GM21576 (cell line): ENCODE data around the gene CLCF1.
A peak's percentile ranks its signal among the peaks of the same experiment; 100 is the strongest.

Source experiments
- ATAC-seq: cut with Tn5 transposase; IDR thresholded peaks from one replicate; pipeline ENCODE4 v1.9.1; 2021; ENCODE audit warnings: mild to moderate bottlenecking, moderate library complexity; ENCODE audit not compliant: unreplicated experiment

The CLCF1 gene

DNA sequence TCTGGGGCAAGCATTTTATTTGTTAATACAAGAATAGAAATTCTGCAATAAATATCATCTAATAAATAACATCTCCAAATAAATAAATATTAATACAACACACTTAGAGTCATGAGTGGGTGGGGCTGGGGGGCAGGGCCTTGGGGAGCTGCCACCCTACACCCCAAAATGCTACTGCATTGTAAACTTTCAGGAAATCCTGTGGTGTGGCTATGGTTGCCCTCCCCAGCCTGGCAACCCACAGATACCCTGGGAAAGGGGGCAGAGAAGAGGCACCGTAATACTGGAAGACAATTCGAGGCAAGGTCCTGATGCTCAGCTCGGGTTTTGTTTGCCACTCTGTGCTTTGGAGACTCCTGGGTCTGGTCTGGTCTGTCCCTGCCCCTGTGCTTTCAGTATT, 9.2 kb downstream of the CLCF1 start:
- ATAC-seq = no peak

GRCh38 chr11:67357831-67358670, 15.3 kb downstream of the CLCF1 start:
- no peak for ATAC-seq

DNA sequence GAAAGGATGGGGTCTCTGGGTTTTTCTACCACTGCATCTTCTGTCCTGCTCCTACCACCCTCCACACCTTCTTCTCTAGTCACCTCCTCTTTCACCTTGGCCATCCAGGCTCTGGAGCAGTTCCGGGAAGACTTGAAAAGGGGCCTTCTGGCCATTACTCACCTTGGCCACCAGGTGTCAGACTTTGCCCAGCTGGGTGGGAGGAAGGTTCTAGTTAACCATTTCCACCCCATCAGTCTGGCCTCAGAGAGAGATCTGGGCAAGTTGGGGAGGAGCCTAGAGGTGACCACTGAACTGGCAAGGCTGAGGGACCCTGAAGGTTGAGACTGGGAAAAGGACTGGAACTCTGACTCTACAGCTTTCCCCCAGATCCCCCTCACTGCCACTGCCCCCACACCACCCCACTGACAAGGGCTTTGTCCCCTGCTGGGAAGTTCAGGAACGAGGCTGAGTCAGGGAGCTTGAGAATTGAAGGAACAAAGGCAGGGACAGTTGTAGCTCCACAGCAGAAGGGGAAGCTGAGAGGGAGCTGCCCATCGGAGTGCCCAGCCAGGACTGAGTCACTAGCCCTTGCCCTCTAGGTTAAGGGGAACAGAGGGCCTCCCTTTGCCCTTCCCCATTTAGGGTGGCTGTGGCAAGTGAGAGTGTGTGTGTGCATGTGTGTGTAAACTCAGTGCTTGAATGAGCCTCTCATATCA, 16.4 kb downstream of the CLCF1 start:
- no peak for ATAC-seq

DNA sequence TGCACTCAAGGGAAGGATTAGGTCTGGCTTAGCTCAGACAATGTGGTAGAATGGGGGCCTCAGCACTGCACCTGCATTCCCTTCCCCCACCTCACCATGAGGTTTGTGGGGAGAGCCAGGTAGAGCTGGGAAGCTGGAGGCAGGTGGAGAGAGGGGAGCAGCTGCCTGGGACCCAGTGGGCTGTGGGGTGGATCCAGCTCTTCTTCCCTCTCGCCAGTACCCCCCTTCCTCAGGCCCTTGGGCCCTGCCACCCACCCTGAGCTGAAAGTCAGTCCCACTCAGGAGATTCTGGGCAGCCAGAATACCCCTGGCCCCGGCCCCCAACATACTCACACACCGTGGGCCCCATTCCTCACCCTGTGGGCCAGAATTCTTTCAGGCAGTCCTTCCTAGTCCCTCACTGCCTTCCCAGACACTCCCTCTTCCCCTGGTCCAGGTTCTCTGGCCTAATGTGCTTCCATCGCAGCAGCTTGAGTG, 17.0 kb downstream of the CLCF1 start:
- ATAC-seq = no peak

DNA sequence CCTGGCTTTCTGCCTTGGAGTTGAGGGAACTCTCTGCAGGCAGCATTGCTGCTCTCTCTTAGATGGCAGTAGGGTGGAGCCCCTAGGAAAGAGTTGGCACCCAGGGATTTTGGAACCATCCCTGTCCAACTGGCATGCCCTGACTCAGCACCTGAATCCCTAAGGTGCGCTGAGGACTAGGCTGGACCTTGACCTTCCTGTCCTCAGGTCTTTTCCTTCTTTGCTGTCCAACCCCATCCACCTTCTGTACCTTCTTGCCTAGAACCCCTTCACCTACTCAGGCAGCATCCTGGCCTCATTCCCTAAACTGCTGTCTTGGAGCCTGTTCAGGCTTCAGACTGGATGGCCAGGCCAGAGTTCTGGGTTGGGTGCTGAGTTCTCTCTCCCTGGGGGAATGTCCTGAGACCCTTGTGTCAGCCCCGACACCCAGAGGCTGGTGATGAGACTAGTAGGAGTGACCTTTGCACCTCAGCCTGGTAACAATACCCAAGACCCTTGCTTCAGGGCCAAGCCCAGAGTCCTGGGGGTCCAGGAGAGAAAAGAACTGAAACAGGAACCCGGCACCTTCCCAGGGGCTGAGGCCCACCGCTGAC, 17.5 kb downstream of the CLCF1 start:
- ATAC-seq = no peak

DNA sequence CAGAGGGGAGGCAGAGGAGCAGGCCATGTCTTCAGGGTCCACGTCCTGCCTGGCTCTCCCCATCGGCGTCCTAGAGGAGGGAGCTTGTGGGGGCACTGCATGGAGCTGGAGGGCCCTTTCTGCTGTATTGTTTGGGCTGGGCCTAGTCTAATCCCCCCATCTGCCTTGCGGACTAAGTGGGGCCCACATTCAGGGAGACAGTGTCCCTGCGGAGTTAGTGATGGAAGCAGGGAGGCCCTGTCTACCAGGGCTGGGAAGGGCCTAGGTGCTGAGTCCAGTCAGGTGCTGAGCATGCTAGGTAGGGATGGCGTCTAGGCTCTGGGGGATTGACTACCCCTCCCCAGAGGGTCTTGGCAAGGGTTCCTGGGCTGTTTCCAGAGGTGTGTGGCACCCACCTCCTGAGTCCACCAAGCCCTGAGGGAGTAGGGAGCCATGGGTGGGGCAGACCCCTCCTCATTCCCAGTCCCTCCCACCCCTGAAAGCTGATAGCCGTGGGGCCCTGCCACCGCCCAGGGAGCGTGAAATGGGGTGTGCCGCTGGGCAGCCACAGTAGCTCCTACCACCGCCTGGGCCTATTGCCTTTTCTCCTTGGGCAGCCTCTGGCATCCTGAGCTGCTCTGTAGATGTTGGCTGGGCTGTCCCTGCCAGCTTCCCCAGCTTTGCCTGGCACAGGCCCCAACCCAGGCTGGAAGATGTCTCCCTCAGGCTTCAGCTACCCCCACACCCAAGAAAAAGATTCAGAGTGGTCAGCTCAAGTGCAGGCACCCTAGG, 18.2 kb downstream of the CLCF1 start:
- ATAC-seq = no peak

DNA sequence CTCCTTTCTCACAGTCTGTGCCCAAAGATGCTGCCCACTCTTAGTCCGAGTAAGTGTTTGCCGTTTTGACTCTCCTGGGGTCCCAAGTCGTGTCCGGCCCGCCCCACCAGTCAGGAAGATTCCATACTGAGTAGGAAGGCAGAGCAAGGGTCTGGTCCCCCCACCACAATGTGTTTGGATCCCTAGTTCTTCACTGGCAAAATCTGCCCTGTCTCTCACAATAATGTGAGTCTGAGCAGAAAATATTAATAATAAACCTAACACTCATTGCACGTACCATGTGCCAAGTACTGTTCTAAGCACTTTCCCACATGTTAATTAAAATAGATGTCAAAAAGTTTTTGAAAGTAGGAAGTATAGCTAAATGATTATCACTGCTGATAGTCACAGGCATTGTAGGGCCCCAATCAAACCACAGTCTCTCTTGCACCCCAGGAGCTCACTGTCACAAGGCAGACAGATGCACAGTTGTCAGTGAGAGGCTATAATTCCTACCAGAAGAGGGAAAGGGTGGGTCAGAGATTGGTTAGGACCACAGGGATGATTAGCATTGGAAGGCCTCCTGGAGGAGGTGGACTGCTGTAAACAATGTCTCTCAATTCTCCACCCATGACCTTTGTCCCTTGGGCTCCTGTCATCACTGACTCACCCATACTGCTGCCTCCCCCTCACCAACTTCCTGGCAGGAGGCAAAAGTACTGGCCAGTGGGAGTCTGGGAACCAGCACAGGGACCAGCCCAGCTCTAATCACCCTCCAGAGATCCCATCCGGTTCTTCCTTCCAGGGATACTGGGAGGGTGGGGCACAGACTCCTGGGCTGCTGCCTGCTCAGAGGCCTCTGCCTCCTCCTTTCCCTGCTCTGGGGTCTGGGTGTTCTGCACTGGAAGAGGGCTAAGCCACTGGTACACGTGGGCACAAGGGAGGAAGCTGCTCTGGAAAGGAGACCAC, 19.0 kb downstream of the CLCF1 start:
- ATAC-seq = no peak

GRCh38 chr11:67353317-67354074, 19.9 kb downstream of the CLCF1 start, which contains the start of gene POLD4:
TSS of gene POLD4 (minus strand) at chr11:67353546. CDS start at chr11:67353399, 147 bp downstream.
- peak; percentile 72 for ATAC-seq

DNA sequence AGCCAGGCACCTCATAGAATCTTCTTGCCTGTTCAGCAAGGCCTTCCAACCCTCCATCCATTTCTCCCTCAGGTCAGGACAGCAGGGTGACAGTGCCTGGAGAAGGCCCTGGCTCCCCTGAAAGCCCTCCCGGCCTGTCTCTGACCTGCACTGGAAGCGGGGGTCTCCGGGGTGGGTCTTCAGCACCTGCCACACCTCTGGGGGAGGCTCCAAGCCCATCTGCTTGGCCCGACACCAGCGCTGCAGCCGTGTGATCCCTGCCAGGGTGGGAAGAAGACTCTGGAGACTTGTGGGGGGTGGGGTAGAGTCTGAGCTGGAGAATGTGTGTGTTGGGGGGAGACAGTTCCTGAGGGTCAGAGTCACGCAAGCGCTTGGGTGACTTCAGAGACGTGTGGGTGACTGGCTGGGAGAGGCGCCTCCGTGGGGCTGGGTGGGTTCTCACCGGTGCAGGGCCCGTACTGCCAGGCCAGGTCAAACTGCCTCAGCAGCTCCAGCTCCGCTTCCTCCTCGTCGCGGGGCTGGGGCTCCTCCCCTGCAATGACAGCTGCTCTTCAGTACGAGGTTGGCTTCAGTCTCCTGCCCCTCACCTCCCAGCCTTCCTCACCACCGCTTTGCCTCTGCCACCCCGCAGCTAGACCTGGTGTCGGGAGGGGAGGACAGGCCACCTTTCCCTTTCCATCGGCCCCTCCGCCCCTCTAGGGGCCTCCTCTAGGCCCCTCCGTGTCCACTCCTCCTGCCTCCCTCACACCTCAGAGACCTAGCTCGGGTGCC, 20.7 kb downstream of the CLCF1 start:
- ATAC-seq = peak; percentile 7

- no peak for ATAC-seq
Observed at GRCh38 chr11:67351275-67352005, 22.0 kb downstream of the CLCF1 start.

DNA sequence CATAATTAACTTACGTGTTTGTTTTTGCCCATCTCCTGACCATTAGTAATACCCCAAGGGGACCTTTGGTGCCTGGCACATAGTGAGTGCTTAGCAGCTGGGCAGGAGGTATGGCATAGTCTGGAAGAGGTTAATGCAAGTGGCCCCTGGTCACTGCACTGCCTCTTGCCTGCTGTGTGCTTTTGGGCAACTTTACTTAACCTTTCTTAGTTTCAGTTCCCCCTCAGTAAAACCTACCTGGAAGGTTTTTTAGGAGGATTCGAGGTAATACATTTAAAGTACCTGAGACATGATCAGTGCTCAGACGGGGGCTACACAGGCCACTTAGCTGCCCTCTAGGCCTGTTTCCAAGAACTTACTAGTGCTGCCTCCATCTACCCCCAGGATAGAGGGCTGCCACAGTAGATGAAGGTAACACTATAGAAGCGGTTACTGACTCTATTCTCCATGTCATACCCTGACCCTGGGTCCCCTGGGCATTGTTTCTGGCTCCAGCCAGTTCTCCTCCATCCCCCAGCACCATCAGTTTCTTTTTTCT, 23.4 kb downstream of the CLCF1 start:
- ATAC-seq = no peak

- ATAC-seq = no peak
Observed at GRCh38 chr11:67349457-67349856, 23.9 kb downstream of the CLCF1 start.

- ATAC-seq = no peak
Observed at GRCh38 chr11:67349036-67349435, 24.4 kb downstream of the CLCF1 start.

DNA sequence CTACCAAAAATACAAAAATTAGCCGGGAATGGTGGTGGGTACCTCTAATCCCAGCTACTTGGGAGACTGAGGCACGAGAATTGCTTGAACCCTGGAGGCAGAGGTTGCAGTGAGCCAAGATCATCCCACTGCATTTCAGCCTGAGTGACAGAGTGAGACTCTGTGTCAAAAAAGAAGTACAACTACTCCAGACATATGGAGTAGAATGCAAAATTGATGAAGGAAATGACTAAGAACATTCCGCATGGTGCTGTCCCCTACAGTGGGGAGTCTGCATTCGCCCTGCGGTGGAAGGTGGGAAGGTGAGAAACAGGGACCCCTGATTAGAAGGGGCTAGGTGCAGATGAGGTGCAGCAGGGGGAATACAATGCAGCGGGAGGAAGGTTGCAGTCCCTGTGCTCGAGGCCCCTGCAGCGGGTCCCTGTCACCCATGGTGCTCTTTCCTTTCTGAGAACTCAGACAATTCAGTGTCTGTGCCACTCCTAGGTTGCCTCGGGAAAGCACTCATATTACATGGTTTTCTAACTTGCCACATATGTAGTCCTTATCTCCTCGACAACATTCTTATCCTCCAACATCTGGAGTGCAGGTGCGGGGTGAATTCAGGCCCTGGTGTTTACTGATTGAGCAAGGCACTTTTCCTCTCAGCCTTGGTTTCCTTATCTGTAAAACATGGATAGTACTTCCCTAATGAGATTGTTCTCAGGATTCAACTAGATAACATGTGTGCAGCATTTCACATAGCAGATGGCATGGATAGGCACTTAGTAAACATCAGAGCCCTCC, 25.2 kb downstream of the CLCF1 start:
- no peak for ATAC-seq

GRCh38 chr11:67345920-67346819, 27.2 kb downstream of the CLCF1 start:
- no peak for ATAC-seq
